ENCODE results near the gene ERGIC2. TPM values are rescaled to one million over a fixed set of nuclear protein-coding genes. Genes with fewer than 3 reads are reported as not detected.

Gene ERGIC2
- total and polyA plus RNA-seq, 9 of the 15 experiments (the other 6 are each of a cell fraction or from before 2014, with no cell fraction given): 24.1 to 180 (median 75.7) TPM

GRCh38 chr12:29329411-29329810 is 51.6 kb downstream of the ERGIC2 start:
- ChIA-PET CTCF (ENCODE audit: low intra/inter-chr PET ratio) (no interaction called here), POLR2A (interaction anchor here (0.7 to 1.1 kb wide), 3 partner anchors 12 to 52 kb away, joined by 3 to 4 read pairs (median 4); partner anchors contain the start of gene ERGIC2)
- Histone ChIP-seq H3K9me3 (replicated peaks; ENCODE audit: control insufficient read depth, insufficient read depth, low read depth, low read length) (no peaks in the 10 kb centered on the region), H3K79me2 (ENCODE audit: control insufficient read depth, insufficient read depth, low read length) (no peaks in the 10 kb centered on the region), H3K4me1 (replicated peaks in 1 of 2; ENCODE audit: control insufficient read depth in 2 of 2, insufficient read depth in 2 of 2, low read length in 2 of 2) (no peaks in the 10 kb centered on the region), H3K27ac (ENCODE audit: extremely low read depth, low read depth, low read length) (no peak overlapping the region), H3K27me3 (ENCODE audit: control insufficient read depth in 2 of 2, insufficient read depth in 2 of 2, low read length in 2 of 2) (no peaks in the 10 kb centered on the region), H3K9me1 (ENCODE audit: control insufficient read depth, insufficient read depth, low read length) (no peaks in the 10 kb centered on the region), H3K4me3 (no peak overlapping the region), H3K36me3 (ENCODE audit: control insufficient read depth, insufficient read depth, low read length) (no peaks in the 10 kb centered on the region), H3K4me2 (ENCODE audit: insufficient read depth, low read length) (no peak overlapping the region), H3K9ac (ENCODE audit: insufficient read depth in 1 of 2, low read depth in 2 of 2, low read length in 2 of 2) (no peak overlapping the region), H2AFZ (ENCODE audit: low read depth, low read length) (no peak overlapping the region), H4K20me1 (replicated peaks; ENCODE audit: control insufficient read depth, insufficient read depth, low read length) (no peaks in the 10 kb centered on the region)
- DNase-seq (ENCODE audit: extremely low read depth in 1 of 4, low spot score in 3 of 4): no peak
- intact Hi-C loops (cut with micrococcal nuclease) (no loop called here), in situ Hi-C loops (cut with MboI) (no loop called here)
- WGBS (ENCODE audit: insufficient coverage, low coverage, missing lambda C conversion rate): 65% methylated on average over 1 of the region's 1 CpG
- no peak for ATAC-seq
- FAIRE-seq: no peak
- BruUV-seq (replicated peaks): no TSS peak
- TF ChIP-seq NFE2L1 (tag; IDR thresholded peaks at IDR 0.05; ENCODE audit: borderline replicate concordance, low read depth) (peak; percentile 31; the same call in 1 of the 2 replicates), HIVEP1 (CRISPR knock-in tag; IDR thresholded peaks at IDR 0.05) (no peak), ILF3 (IDR thresholded peaks at IDR 0.05; ENCODE audit: borderline replicate concordance) (no peak), L3MBTL2 (IDR thresholded peaks at IDR 0.05) (no peak), MAFG (tag; conservative IDR thresholded peaks at IDR 0.05) (peak; percentile 53)

DNA sequence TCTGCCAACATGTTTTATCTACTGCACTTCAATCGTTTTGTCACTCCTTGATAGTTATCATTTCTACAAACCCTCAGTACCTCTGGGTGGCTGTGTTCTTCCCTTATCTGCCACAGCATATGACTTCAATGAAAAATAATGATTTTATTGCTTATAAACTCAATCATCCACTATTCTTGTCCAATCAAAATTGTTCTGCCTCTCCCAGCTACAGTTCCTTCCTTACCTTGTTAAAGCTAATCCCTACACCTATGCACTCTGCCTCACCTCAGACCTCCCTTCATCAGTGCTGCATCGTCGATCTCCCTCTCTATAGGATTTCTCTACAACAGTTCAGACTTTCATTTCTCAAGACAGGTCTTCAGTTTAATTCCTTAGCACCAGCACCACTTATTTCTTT is 58.8 kb downstream of the ERGIC2 start:
- CTCF ChIA-PET (ENCODE audit: low intra/inter-chr PET ratio): no interaction called here
- Histone ChIP-seq H3K27me3 (ENCODE audit: control insufficient read depth in 2 of 2, insufficient read depth in 2 of 2, low read length in 2 of 2) (no peaks in the 10 kb centered on the region), H3K9me1 (ENCODE audit: control insufficient read depth, insufficient read depth, low read length) (no peaks in the 10 kb centered on the region), H4K20me1 (replicated peaks; ENCODE audit: control insufficient read depth, insufficient read depth, low read length) (no peaks in the 10 kb centered on the region), H3K4me2 (ENCODE audit: insufficient read depth, low read length) (no peak overlapping the region), H3K79me2 (ENCODE audit: control insufficient read depth, insufficient read depth, low read length) (no peaks in the 10 kb centered on the region), H3K9me3 (replicated peaks; ENCODE audit: control insufficient read depth, insufficient read depth, low read depth, low read length) (no peaks in the 10 kb centered on the region; the same call in 1 of the 2 replicates), H3K36me3 (ENCODE audit: control insufficient read depth, insufficient read depth, low read length) (0 out of 3 replicates have a peak, but pooled peaks cover 2% of the 10 kb centered on the region), H3K9ac (ENCODE audit: insufficient read depth in 1 of 2, low read depth in 2 of 2, low read length in 2 of 2) (no peak overlapping the region), H3K4me1 (replicated peaks in 1 of 2; ENCODE audit: control insufficient read depth in 2 of 2, insufficient read depth in 2 of 2, low read length in 2 of 2) (no peaks in the 10 kb centered on the region), H3K27ac (ENCODE audit: extremely low read depth, low read depth, low read length) (no peak overlapping the region), H2AFZ (ENCODE audit: low read depth, low read length) (no peak overlapping the region), H3K4me3 (no peak overlapping the region)
- no TSS peak for BruUV-seq (replicated peaks)
- TF ChIP-seq, protein P1, sequence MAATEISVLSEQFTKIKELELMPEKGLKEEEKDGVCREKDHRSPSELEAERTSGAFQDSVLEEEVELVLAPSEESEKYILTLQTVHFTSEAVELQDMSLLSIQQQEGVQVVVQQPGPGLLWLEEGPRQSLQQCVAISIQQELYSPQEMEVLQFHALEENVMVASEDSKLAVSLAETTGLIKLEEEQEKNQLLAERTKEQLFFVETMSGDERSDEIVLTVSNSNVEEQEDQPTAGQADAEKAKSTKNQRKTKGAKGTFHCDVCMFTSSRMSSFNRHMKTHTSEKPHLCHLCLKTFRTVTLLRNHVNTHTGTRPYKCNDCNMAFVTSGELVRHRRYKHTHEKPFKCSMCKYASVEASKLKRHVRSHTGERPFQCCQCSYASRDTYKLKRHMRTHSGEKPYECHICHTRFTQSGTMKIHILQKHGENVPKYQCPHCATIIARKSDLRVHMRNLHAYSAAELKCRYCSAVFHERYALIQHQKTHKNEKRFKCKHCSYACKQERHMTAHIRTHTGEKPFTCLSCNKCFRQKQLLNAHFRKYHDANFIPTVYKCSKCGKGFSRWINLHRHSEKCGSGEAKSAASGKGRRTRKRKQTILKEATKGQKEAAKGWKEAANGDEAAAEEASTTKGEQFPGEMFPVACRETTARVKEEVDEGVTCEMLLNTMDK (IDR thresholded peaks at IDR 0.05; ENCODE audit: borderline replicate concordance, insufficient read depth, low read depth, low read length, poor library complexity, severe bottlenecking): no peak
- TF ChIP-seq, protein P2, sequence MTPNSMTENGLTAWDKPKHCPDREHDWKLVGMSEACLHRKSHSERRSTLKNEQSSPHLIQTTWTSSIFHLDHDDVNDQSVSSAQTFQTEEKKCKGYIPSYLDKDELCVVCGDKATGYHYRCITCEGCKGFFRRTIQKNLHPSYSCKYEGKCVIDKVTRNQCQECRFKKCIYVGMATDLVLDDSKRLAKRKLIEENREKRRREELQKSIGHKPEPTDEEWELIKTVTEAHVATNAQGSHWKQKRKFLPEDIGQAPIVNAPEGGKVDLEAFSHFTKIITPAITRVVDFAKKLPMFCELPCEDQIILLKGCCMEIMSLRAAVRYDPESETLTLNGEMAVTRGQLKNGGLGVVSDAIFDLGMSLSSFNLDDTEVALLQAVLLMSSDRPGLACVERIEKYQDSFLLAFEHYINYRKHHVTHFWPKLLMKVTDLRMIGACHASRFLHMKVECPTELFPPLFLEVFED (CRISPR knock-in tag; conservative IDR thresholded peaks at IDR 0.05): no peak
- in situ Hi-C loops (cut with MboI): no loop called here
- ATAC-seq (no peak), DNase-seq (ENCODE audit: extremely low read depth in 1 of 4, low spot score in 3 of 4) (no peak), FAIRE-seq (no peak)
- intact Hi-C loops (cut with micrococcal nuclease): no loop called here
- POLR2A ChIA-PET: no interaction called here
- WGBS (ENCODE audit: insufficient coverage, low coverage, missing lambda C conversion rate): 50% methylated on average over 3 of the region's 3 CpGs
